CD14-positive monocyte (primary cell): ENCODE results near the gene MAP1S. TPM values are rescaled to one million over a fixed set of nuclear protein-coding genes. Genes with fewer than 3 reads are reported as not detected.

Experiments used
- DNase-seq, 3 donors: peaks; one replicate each; pipeline ENCODE4 v3.0.0-alpha.2; 2011 to 2022
- H2AFZ ChIP-seq: 2 replicates; pipeline ENCODE4 v1.6.0; 2012; ENCODE audit warnings: mild to moderate bottlenecking, low read depth, low read length, inconsistent platforms; ENCODE audit not compliant: insufficient read depth, poor library complexity, severe bottlenecking
- H3K27ac ChIP-seq, 2 donors: 1 replicate in 1 of 2; 2 replicates in 1 of 2; pipeline ENCODE4 v1.5.1; 2012 to 2013; ENCODE audit warnings: low read length in 2 of 2, control low read depth in 1 of 2, inconsistent platforms in 1 of 2, low read depth in 1 of 2, mild to moderate bottlenecking in 1 of 2
- H3K27me3 ChIP-seq, 2 donors: one replicate each; pipeline versions ENCODE4 v1.6.0 to v1.6.1; 2011 to 2013; ENCODE audit warnings: low read length in 2 of 2; ENCODE audit not compliant: control insufficient read depth in 2 of 2, insufficient read depth in 2 of 2
- H3K36me3 ChIP-seq, 2 donors: replicated peaks in 1 of 2; 1 replicate in 1 of 2; 2 replicates in 1 of 2; pipeline versions ENCODE4 v1.5.1 to v1.6.1; 2012 to 2013; ENCODE audit warnings: low read length in 2 of 2, control low read depth in 1 of 2, inconsistent platforms in 1 of 2, mild to moderate bottlenecking in 1 of 2; ENCODE audit not compliant: insufficient read depth in 2 of 2, control insufficient read depth in 1 of 2
- H3K4me1 ChIP-seq, 2 donors: 1 replicate in 1 of 2; 2 replicates in 1 of 2; pipeline versions ENCODE4 v1.5.1 to v1.6.1; 2012 to 2013; ENCODE audit warnings: low read length in 2 of 2, control low read depth in 1 of 2, inconsistent platforms in 1 of 2, mild to moderate bottlenecking in 1 of 2, moderate library complexity in 1 of 2; ENCODE audit not compliant: insufficient read depth in 2 of 2, control insufficient read depth in 1 of 2
- H3K4me2 ChIP-seq: replicated peaks from 2 replicates; pipeline ENCODE3; 2012; ENCODE audit warnings: low read length, moderate library complexity, mild to moderate bottlenecking; ENCODE audit not compliant: poor library complexity, severe bottlenecking; ENCODE audit errors: extremely low read depth
- H3K4me3 ChIP-seq, 3 experiments: fragments of 200-600 bp in 1 of 3; sonication (generic) in 1 of 3; replicated peaks in 1 of 3; 1 replicate in 2 of 3; 2 replicates in 1 of 3; pipeline ENCODE4 v1.5.1; 2011 to 2013; ENCODE audit warnings: low read length in 3 of 3, mild to moderate bottlenecking in 3 of 3, control low read depth in 2 of 3, low read depth in 2 of 3, inconsistent platforms in 1 of 3, moderate library complexity in 1 of 3
- H3K79me2 ChIP-seq: 2 replicates; pipeline ENCODE4 v1.6.0; 2012; ENCODE audit warnings: mild to moderate bottlenecking, control low read depth, inconsistent platforms, low read length, moderate library complexity; ENCODE audit not compliant: insufficient read depth
- H3K9ac ChIP-seq: 2 replicates; pipeline ENCODE4 v1.6.0; 2017; ENCODE audit warnings: low read length, mild to moderate bottlenecking; ENCODE audit not compliant: insufficient read depth, poor library complexity, severe bottlenecking
- H3K9me3 ChIP-seq, 2 donors: replicated peaks in 1 of 2; 1 replicate in 1 of 2; 2 replicates in 1 of 2; pipeline versions ENCODE4 v1.5.1 to v1.6.1; 2012 to 2013; ENCODE audit warnings: low read length in 2 of 2, control low read depth in 1 of 2; ENCODE audit not compliant: control insufficient read depth in 1 of 2, insufficient read depth in 1 of 2
- H4K20me1 ChIP-seq: 2 replicates; pipeline ENCODE4 v1.6.0; 2012; ENCODE audit warnings: mild to moderate bottlenecking, low read length, control low read depth, moderate library complexity; ENCODE audit not compliant: insufficient read depth
- H3K27ac Mint-ChIP-seq, 7 donors: one replicate each; pipeline ENCODE4 v1.8.0; 2020; ENCODE audit warnings: mild to moderate bottlenecking in 7 of 7, mixed read lengths in 7 of 7, moderate library complexity in 6 of 7, inconsistent platforms in 2 of 7
- H3K27me3 Mint-ChIP-seq, 3 donors: one replicate each; pipeline ENCODE4 v1.8.0; 2021 to 2022; ENCODE audit warnings: low read depth in 3 of 3, mild to moderate bottlenecking in 3 of 3, mixed read lengths in 3 of 3, moderate library complexity in 3 of 3, inconsistent platforms in 1 of 3
- H3K36me3 Mint-ChIP-seq, 2 donors: one replicate each; pipeline ENCODE4 v1.8.0; 2020; ENCODE audit warnings: mixed read lengths in 2 of 2, inconsistent platforms in 1 of 2, mild to moderate bottlenecking in 1 of 2
- H3K4me1 Mint-ChIP-seq: one replicate; pipeline ENCODE4 v1.8.0; 2020; ENCODE audit warnings: mild to moderate bottlenecking, mixed read lengths
- H3K4me3 Mint-ChIP-seq, 2 donors: one replicate each; pipeline ENCODE4 v1.8.0; 2020; ENCODE audit warnings: mild to moderate bottlenecking in 2 of 2, mixed read lengths in 2 of 2, moderate library complexity in 1 of 2
- H3K9me3 Mint-ChIP-seq, 7 donors: one replicate each; pipeline ENCODE4 v1.8.0; 2020 to 2022; ENCODE audit warnings: mixed read lengths in 7 of 7, mild to moderate bottlenecking in 6 of 7, moderate library complexity in 6 of 7, inconsistent platforms in 2 of 7
- WGBS: methylation state at CpG from one replicate; pipeline ENCODE4 v1.1.5; 2013; ENCODE audit warnings: missing lambda C conversion rate; ENCODE audit not compliant: insufficient coverage; 5-methylcytosine and 5-hydroxymethylcytosine counted together
- intact Hi-C, 2 donors: fragments of 100-400 bp; cut with micrococcal nuclease; formaldehyde crosslinking; loops; one replicate each; pipeline versions ENCODE4 v1.15.0 to v1.15.1; 2023
- polyA plus RNA-seq, 3 donors: library from polyadenylated mRNA; depleted of rRNA in 1 of 3; unstranded in 2 of 3; stranded (reverse) in 1 of 3; fragments of 300-500 nt in 2 of 3; fragments of >200 nt in 1 of 3; fragmentation: Illumina TruSeq in 2 of 3; gene quantifications; 1 replicate in 2 of 3; 2 replicates in 1 of 3; pipeline ENCODE4 v1.2.3, GENCODE V29; 2012 to 2021
- TF ChIP-seq, protein P1 (sequence below): fragments of 200-600 bp; IDR thresholded peaks from one replicate; pipeline ENCODE4 v1.8.0; 2022; ENCODE audit warnings: antibody characterized with exemption, mild to moderate bottlenecking

Gene MAP1S
- polyA plus RNA-seq, 3 donors: 24.5 to 28.3 (median 27.5) TPM

DNA sequence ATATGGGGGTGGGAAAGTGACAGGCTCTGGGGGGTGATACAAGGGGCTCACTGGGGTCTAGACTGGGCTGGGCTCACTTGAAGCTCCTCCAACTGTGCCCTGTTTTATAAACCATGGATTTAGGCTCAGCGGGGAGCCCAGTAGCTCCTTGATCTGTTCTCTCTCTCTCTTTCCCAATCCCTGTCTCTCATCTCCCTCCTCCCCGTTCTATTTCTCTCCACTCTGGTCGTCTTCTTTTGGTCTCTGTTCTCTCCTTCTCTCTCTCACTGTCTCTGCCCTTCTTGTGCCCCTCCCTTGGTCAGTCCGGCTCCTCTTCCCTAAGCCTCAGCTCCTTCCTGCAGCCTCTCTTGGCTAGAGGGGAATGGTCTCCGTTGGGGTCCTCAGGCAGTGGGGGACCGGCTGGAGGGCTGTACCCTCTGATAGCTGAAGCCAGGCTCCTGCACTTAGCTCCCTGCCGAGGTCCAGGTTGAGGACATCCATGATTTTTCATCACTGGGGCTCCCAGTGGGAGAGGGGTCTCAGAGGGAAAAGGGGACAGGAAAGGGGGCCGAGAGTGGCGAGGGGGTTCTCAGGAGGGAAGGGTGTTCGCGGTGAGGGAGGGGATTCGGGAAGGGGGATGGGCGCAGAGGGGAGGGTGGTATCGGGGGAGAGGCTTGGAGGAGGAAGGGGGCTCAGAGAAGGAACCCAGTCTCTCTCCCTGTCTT, 39.6 kb upstream of the MAP1S start:
- Histone ChIP-seq H3K79me2 (no peaks in the 10 kb centered on the region), H3K27me3 (peaks cover 9 to 35% of the 10 kb centered on the region in 2 donors), H3K9me3 (no peaks in the 10 kb centered on the region), H3K9ac (peak overlapping the region; percentile 19), H3K36me3 (no peaks in the 10 kb centered on the region), H3K4me1 (peaks cover 10 to 11% of the 10 kb centered on the region in 2 donors), H2AFZ (no peak overlapping the region), H3K4me3 (peak overlapping the region in 1 of 3 experiments; percentile 42), H3K4me2 (peak overlapping the region; percentile 60), H3K27ac (no peak overlapping the region), H4K20me1 (no peaks in the 10 kb centered on the region)
- intact Hi-C loops: no loop called here
- H3K4me3 Mint-ChIP-seq: peak overlapping the region in 1 of 2 donors; percentile 82
- DNase-seq: no peak
- H3K9me3 Mint-ChIP-seq: peaks cover 0 to 4% (median 0%) of the 10 kb centered on the region in 7 donors
- H3K27ac Mint-ChIP-seq: peak overlapping the region; percentile 14 to 90 (median 82)
- peaks cover 47 to 70% (median 56%) of the 10 kb centered on the region in 3 donors for H3K27me3 Mint-ChIP-seq
- TF ChIP-seq, protein P1, sequence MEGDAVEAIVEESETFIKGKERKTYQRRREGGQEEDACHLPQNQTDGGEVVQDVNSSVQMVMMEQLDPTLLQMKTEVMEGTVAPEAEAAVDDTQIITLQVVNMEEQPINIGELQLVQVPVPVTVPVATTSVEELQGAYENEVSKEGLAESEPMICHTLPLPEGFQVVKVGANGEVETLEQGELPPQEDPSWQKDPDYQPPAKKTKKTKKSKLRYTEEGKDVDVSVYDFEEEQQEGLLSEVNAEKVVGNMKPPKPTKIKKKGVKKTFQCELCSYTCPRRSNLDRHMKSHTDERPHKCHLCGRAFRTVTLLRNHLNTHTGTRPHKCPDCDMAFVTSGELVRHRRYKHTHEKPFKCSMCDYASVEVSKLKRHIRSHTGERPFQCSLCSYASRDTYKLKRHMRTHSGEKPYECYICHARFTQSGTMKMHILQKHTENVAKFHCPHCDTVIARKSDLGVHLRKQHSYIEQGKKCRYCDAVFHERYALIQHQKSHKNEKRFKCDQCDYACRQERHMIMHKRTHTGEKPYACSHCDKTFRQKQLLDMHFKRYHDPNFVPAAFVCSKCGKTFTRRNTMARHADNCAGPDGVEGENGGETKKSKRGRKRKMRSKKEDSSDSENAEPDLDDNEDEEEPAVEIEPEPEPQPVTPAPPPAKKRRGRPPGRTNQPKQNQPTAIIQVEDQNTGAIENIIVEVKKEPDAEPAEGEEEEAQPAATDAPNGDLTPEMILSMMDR: no peak
- peaks cover 12% of the 10 kb centered on the region for H3K4me1 Mint-ChIP-seq
- no peaks in the 10 kb centered on the region for H3K36me3 Mint-ChIP-seq
- WGBS: 13% methylated on average over 10 of the region's 14 CpGs

- no peaks in the 10 kb centered on the region for H3K36me3 Mint-ChIP-seq
- H3K36me3 ChIP-seq: no peaks in the 10 kb centered on the region
- H3K4me1 ChIP-seq: peaks cover 10 to 11% of the 10 kb centered on the region in 2 donors
- peak overlapping the region; percentile 19 for H3K9ac ChIP-seq
- H3K9me3 Mint-ChIP-seq: peaks cover 0 to 4% (median 0%) of the 10 kb centered on the region in 7 donors
- H3K4me2 ChIP-seq: peak overlapping the region; percentile 60
- H3K27ac Mint-ChIP-seq: peak overlapping the region in 5 of 7 donors; percentile 21 to 90 (median 89)
- WGBS: under 1% methylated on average over 32 of the region's 38 CpGs
- peak overlapping the region in 1 of 2 donors; percentile 79 for H3K4me3 Mint-ChIP-seq
- no peak overlapping the region for H3K27ac ChIP-seq
- TF ChIP-seq, protein P1: no peak
- intact Hi-C loops: no loop called here
- H3K27me3 Mint-ChIP-seq: peaks cover 53 to 76% (median 62%) of the 10 kb centered on the region in 3 donors
- H3K27me3 ChIP-seq: peaks cover 9 to 41% of the 10 kb centered on the region in 2 donors
- H3K4me3 ChIP-seq: peak overlapping the region in 1 of 3 experiments; percentile 42
- H3K79me2 ChIP-seq: no peaks in the 10 kb centered on the region
- no peak overlapping the region for H2AFZ ChIP-seq
- peaks cover 12% of the 10 kb centered on the region for H3K4me1 Mint-ChIP-seq
- peak; percentile 77 to 91 (median 86) for DNase-seq
- no peaks in the 10 kb centered on the region for H4K20me1 ChIP-seq
- H3K9me3 ChIP-seq: peaks cover 0 to 3% of the 10 kb centered on the region in 2 donors
These were observed 39.0 kb upstream of the MAP1S start for GRCh38 chr19:17680230-17680722.
